ENCODE measurements around the gene CEP170B.

DNA sequence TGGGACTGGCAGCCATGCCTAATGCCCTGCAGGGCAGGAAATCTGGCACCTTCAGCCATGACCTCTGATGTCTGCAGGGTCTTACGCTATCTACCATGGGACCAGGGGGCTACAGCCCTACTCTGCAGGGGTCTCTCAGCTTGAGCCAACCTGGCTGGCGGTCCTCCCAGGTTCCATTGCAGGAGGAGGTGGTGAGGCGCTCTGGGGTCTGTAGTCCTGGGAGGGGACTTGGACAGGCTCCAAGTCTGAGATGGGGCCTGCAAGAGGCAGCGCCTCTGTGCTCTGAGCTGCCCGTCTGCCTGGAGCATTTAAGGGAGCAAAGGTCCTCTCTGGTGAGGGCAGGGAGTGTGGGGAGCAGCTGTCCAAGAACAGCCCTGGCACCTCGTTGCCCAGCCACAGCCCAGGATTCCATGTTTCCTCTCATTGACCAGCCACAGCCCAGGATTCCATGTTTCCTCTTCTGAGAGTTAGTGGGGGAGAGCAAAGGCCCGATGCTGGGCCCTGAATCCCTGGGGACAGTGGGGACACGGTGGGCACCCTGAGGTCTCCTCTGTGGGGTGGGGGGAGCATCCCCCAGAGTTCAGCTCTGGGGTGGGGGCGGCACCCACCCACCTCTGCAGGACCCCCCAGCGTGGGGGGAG, 60.3 kb downstream of the CEP170B start:
- TF ChIP-seq, protein P1, sequence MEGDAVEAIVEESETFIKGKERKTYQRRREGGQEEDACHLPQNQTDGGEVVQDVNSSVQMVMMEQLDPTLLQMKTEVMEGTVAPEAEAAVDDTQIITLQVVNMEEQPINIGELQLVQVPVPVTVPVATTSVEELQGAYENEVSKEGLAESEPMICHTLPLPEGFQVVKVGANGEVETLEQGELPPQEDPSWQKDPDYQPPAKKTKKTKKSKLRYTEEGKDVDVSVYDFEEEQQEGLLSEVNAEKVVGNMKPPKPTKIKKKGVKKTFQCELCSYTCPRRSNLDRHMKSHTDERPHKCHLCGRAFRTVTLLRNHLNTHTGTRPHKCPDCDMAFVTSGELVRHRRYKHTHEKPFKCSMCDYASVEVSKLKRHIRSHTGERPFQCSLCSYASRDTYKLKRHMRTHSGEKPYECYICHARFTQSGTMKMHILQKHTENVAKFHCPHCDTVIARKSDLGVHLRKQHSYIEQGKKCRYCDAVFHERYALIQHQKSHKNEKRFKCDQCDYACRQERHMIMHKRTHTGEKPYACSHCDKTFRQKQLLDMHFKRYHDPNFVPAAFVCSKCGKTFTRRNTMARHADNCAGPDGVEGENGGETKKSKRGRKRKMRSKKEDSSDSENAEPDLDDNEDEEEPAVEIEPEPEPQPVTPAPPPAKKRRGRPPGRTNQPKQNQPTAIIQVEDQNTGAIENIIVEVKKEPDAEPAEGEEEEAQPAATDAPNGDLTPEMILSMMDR (conservative IDR thresholded peaks at IDR 0.05 in 1 of 2, IDR thresholded peaks at IDR 0.05 in 1 of 2; ENCODE audit: low read depth in 1 of 2, low read length in 2 of 2): no peak
- no peak for TF ChIP-seq EZH2 (IDR thresholded peaks at IDR 0.05; ENCODE audit: low read length, missing control alignments)

All from fibroblast of lung (primary cell).